Upper lobe of left lung (tissue), 6 donors: ENCODE results near the gene OSTC. TPM values are rescaled to one million over a fixed set of nuclear protein-coding genes. Genes with fewer than 3 reads are reported as not detected.

Source experiments
- ATAC-seq, 2 donors: fragments of 200-7000 bp; cut with Tn5 transposase; one replicate each; pipeline ENCODE4 v1.9.1; 2022; ENCODE audit warnings: mild to moderate bottlenecking in 2 of 2, moderate library complexity in 2 of 2; ENCODE audit not compliant: low FRiP score in 2 of 2
- DNase-seq, 2 donors: peaks; one replicate each; pipeline ENCODE4 v3.0.0-alpha.2; 2019 to 2020
- H3K27ac ChIP-seq, 4 donors: fragments of 200-600 bp; sonication (generic); one replicate each; pipeline ENCODE4 v1.5.1; 2016 to 2019
- H3K27me3 ChIP-seq, 4 donors: fragments of 200-600 bp; sonication (generic); one replicate each; pipeline ENCODE4 v1.5.1; 2017 to 2019
- H3K36me3 ChIP-seq, 4 donors: fragments of 200-600 bp; sonication (generic); one replicate each; pipeline ENCODE4 v1.5.1; 2016 to 2019
- H3K4me1 ChIP-seq, 4 donors: fragments of 200-600 bp; sonication (generic); one replicate each; pipeline ENCODE4 v1.5.1; 2018 to 2019
- H3K4me3 ChIP-seq, 4 donors: fragments of 200-600 bp; sonication (generic); one replicate each; pipeline ENCODE4 v1.5.1; 2017 to 2019; ENCODE audit warnings: mild to moderate bottlenecking in 2 of 4, moderate library complexity in 1 of 4
- H3K9me3 ChIP-seq, 4 donors: fragments of 200-600 bp; sonication (generic); one replicate each; pipeline ENCODE4 v1.5.1; 2018 to 2019
- EP300 ChIP-seq, 4 donors: sonication (generic); formaldehyde crosslinking; IDR thresholded peaks; one replicate each; pipeline ENCODE4 v1.5.1; 2017; ENCODE audit warnings: antibody characterized with exemption in 4 of 4, control low read depth in 2 of 4
- POLR2A ChIP-seq, 4 donors: fragments of 450-650 bp; IDR thresholded peaks; one replicate each; pipeline ENCODE4 v1.5.1; 2016 to 2017; ENCODE audit warnings: antibody characterized with exemption in 4 of 4, mild to moderate bottlenecking in 2 of 4
- POLR2AphosphoS5 ChIP-seq, 2 donors: sonication (generic); formaldehyde crosslinking; IDR thresholded peaks; one replicate each; pipeline ENCODE4 v1.5.1; 2017; ENCODE audit warnings: antibody characterized with exemption in 2 of 2
- WGBS, 2 donors: methylation state at CpG; one replicate each; pipeline ENCODE4 v1.1.5; 2017 to 2018; 5-methylcytosine and 5-hydroxymethylcytosine counted together
- total RNA-seq, 6 donors: library from RNA; depleted of rRNA in 4 of 6; stranded (reverse); fragments of >200 nt in 4 of 6; gene quantifications; one replicate each; pipeline versions ENCODE4 v1.1.0 to v1.2.1, GENCODE V29; 2016 to 2021
- TF ChIP-seq, protein P1 (sequence below), 6 experiments: fragments of 450-650 bp in 4 of 6; fragments of 200-600 bp in 2 of 6; sonication (generic) in 2 of 6; IDR thresholded peaks; one replicate each; pipeline ENCODE4 v1.5.1; 2016 to 2019; ENCODE audit warnings: antibody characterized with exemption in 6 of 6
- donor health status: DM: no; HTN: no; CAD: no; lungs with moderate emphysema.
- donor health status: DM: no; HTN: yes; CAD: no; lungs with severe emphysema.

Gene OSTC
- total RNA-seq, 6 donors from 2014 or later = 7.5 to 77.2 (median 51.3) TPM

DNA sequence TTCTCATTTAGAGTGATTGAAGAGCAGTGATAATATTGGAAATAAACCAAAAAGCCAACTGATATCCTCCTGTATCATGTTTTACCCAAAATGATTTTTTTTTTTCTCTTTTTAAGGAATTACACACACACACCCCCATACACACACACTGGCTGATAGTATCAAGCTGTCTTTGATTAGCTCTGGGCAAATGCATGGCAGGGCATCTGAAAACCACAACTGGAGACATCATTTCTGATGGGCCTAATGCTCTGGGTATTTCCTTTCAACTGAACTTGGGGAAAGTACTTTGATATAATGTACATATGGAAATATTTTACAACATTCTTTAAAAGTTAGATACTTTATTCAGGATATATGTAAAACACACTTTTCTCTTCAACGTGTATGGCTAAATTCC lies 14.2 kb upstream of the OSTC start:
- ATAC-seq (no peak), DNase-seq (no peak)
- H3K4me3 ChIP-seq = no peak overlapping the region
- peaks cover 3 to 44% (median 28%) of the 10 kb centered on the region in 4 donors for H3K36me3 ChIP-seq
- WGBS, 2 donors = 77 to 93% methylated on average over 1 of the region's 1 CpG
- H3K27me3 ChIP-seq = no peaks in the 10 kb centered on the region
- TF ChIP-seq, protein P1, sequence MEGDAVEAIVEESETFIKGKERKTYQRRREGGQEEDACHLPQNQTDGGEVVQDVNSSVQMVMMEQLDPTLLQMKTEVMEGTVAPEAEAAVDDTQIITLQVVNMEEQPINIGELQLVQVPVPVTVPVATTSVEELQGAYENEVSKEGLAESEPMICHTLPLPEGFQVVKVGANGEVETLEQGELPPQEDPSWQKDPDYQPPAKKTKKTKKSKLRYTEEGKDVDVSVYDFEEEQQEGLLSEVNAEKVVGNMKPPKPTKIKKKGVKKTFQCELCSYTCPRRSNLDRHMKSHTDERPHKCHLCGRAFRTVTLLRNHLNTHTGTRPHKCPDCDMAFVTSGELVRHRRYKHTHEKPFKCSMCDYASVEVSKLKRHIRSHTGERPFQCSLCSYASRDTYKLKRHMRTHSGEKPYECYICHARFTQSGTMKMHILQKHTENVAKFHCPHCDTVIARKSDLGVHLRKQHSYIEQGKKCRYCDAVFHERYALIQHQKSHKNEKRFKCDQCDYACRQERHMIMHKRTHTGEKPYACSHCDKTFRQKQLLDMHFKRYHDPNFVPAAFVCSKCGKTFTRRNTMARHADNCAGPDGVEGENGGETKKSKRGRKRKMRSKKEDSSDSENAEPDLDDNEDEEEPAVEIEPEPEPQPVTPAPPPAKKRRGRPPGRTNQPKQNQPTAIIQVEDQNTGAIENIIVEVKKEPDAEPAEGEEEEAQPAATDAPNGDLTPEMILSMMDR (IDR thresholded peaks at IDR 0.05) = no peak
- TF ChIP-seq EP300 (IDR thresholded peaks at IDR 0.05) (no peak), POLR2AphosphoS5 (IDR thresholded peaks at IDR 0.05) (no peak), POLR2A (IDR thresholded peaks at IDR 0.05) (no peak)
- no peak overlapping the region for H3K27ac ChIP-seq
- no peaks in the 10 kb centered on the region for H3K9me3 ChIP-seq
- no peaks in the 10 kb centered on the region for H3K4me1 ChIP-seq

DNA sequence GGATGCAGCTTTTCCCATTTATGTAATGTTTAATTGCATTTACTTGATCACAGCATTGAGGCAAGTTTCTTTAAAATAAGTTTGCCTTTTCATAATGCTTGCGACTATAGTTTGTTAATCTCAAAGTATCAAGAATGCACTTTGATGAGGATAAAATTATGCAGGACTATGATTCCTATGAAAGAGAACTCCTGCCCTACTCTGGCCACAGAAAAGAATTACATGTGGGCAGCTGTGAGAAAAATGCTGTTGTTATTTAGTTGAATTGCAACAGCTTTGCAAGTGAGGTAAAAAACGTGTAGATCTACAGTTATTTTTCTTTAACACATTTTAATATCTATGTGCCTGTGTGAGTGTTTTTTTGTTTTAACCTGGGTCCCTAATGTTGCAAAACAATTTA lies 12.5 kb upstream of the OSTC start:
- H3K27ac ChIP-seq = no peak overlapping the region
- H3K27me3 ChIP-seq = no peaks in the 10 kb centered on the region
- no peaks in the 10 kb centered on the region for H3K4me1 ChIP-seq
- H3K4me3 ChIP-seq = no peak overlapping the region
- WGBS, 2 donors = 63 to 73% methylated on average over 2 of the region's 2 CpGs
- ATAC-seq = no peak
- peaks cover 3 to 29% (median 15%) of the 10 kb centered on the region in 4 donors for H3K36me3 ChIP-seq
- TF ChIP-seq POLR2AphosphoS5 (IDR thresholded peaks at IDR 0.05) (no peak), POLR2A (IDR thresholded peaks at IDR 0.05) (no peak), EP300 (IDR thresholded peaks at IDR 0.05) (no peak)
- TF ChIP-seq, protein P1 (IDR thresholded peaks at IDR 0.05) = no peak
- H3K9me3 ChIP-seq = no peaks in the 10 kb centered on the region
- no peak for DNase-seq

DNA sequence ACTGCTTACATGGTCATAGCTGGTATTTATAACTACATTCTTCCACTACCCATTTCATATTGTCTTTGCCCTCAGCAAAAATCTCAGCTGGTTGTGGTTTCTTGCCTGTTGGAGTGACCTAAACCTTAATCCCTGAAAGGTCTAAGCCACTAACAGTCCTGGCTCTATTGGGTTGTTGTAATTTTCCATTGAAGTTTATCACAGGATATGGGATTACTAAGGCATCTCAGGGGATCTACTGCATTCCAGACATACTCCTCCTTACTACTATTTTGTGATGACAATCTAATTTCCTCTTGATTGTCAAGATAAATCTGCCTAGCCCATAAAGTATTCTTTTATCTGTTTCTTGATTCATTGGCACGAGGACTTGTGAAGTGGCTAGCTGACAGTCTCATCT lies 6.2 kb upstream of the OSTC start:
- no peak for DNase-seq
- 62 to 83% methylated on average over 1 of the region's 1 CpG for WGBS, 2 donors
- H3K9me3 ChIP-seq = no peaks in the 10 kb centered on the region

DNA sequence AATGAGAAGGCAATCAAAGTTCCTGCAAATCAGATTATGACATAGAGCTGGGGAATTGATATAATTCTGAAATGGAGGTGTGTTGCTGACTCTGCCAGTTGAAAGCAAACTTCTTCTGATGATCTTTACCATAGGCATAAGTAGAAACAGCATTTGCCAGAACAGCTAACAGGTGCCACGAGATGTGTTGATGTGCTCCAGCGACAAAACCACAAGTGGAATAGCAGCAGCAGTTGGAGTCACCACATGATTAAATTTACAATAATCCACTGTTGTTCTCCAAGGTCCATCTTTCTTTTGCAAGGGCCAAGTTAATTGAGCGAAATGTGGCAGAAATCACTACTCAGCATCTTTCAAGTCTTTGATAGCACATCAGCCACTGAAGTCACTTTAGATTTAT lies 3.7 kb upstream of the OSTC start:
- no peaks in the 10 kb centered on the region for H3K27me3 ChIP-seq
- WGBS, 2 donors = 96% methylated on average over 3 of the region's 3 CpGs

More for the DNA sequence above, 6.2 kb upstream of the OSTC start:
- H3K27me3 ChIP-seq = no peaks in the 10 kb centered on the region
- TF ChIP-seq EP300 (IDR thresholded peaks at IDR 0.05) (no peak), POLR2AphosphoS5 (IDR thresholded peaks at IDR 0.05) (no peak), POLR2A (IDR thresholded peaks at IDR 0.05) (no peak)
- TF ChIP-seq, protein P1 (IDR thresholded peaks at IDR 0.05) = no peak
- H3K36me3 ChIP-seq = no peaks in the 10 kb centered on the region
- H3K27ac ChIP-seq = no peak overlapping the region
- no peaks in the 10 kb centered on the region for H3K4me1 ChIP-seq
- ATAC-seq = peak in 1 of 2 donors; percentile 29
- H3K4me3 ChIP-seq = no peak overlapping the region

GRCh38 chr4:108649863-108650211 lies 562 bp upstream of the OSTC start:
- no peaks in the 10 kb centered on the region for H3K27me3 ChIP-seq
- DNase-seq (no peak), ATAC-seq (no peak)
- peaks cover 8 to 30% (median 14%) of the 10 kb centered on the region in 4 donors for H3K4me1 ChIP-seq
- no peaks in the 10 kb centered on the region for H3K9me3 ChIP-seq
- TF ChIP-seq, protein P1 (IDR thresholded peaks at IDR 0.05) = no peak
- TF ChIP-seq POLR2A (IDR thresholded peaks at IDR 0.05) (no peak), POLR2AphosphoS5 (IDR thresholded peaks at IDR 0.05) (no peak), EP300 (IDR thresholded peaks at IDR 0.05) (no peak)
- peak overlapping the region in 1 of 4 donors; percentile 79 for H3K27ac ChIP-seq
- 2 to 3% methylated on average over 6 of the region's 6 CpGs for WGBS, 2 donors
- peak overlapping the region in 3 of 4 donors; percentile 72 to 85 (median 83) for H3K4me3 ChIP-seq
- H3K36me3 ChIP-seq = no peaks in the 10 kb centered on the region

More for the DNA sequence above, 3.7 kb upstream of the OSTC start:
- H3K4me1 ChIP-seq = peaks cover 2 to 15% (median 7%) of the 10 kb centered on the region in 4 donors
- H3K27ac ChIP-seq = no peak overlapping the region
- DNase-seq (no peak), ATAC-seq (no peak)
- H3K36me3 ChIP-seq = no peaks in the 10 kb centered on the region
- TF ChIP-seq, protein P1 (IDR thresholded peaks at IDR 0.05) = no peak
- no peak for TF ChIP-seq POLR2A (IDR thresholded peaks at IDR 0.05)
- TF ChIP-seq EP300 (IDR thresholded peaks at IDR 0.05) = no peak
- no peak for TF ChIP-seq POLR2AphosphoS5 (IDR thresholded peaks at IDR 0.05)
- H3K9me3 ChIP-seq = no peaks in the 10 kb centered on the region
- H3K4me3 ChIP-seq = no peak overlapping the region
